ENCODE data around the gene BCAR3. TPM values are rescaled to one million over a fixed set of nuclear protein-coding genes. Genes with fewer than 3 reads are reported as not detected.

BCAR3 gene
- total and polyA plus RNA-seq, 4 donors = 12.2 to 33.3 (median 18.2) TPM

GRCh38 chr1:93705892-93706500 lies 24.4 kb upstream of the BCAR3 start:
- Histone ChIP-seq H3K4me3 (no peak overlapping the region), H3K4me1 (ENCODE audit: control insufficient read depth in 5 of 5, insufficient read depth in 5 of 5, low read length in 5 of 5) (peaks cover 8 to 36% (median 22%) of the 10 kb centered on the region in 5 donors), H3K9me3 (ENCODE audit: control insufficient read depth in 4 of 4, insufficient read depth in 3 of 4, low read length in 3 of 4) (no peaks in the 10 kb centered on the region), H3K9ac (ENCODE audit: insufficient read depth in 1 of 2, low read length in 2 of 2) (no peak overlapping the region), H3K27me3 (ENCODE audit: control insufficient read depth in 3 of 3, insufficient read depth in 3 of 3, low read length in 2 of 3) (no peaks in the 10 kb centered on the region), H3K36me3 (ENCODE audit: control insufficient read depth in 4 of 4, insufficient read depth in 4 of 4, low read length in 4 of 4) (no peaks in the 10 kb centered on the region), H3K27ac (ENCODE audit: low read depth in 1 of 2, low read length in 1 of 2) (no peak overlapping the region)
- WGBS, 2 donors = 95 to 97% methylated on average over 3 of the region's 3 CpGs
- TF ChIP-seq, protein P1, sequence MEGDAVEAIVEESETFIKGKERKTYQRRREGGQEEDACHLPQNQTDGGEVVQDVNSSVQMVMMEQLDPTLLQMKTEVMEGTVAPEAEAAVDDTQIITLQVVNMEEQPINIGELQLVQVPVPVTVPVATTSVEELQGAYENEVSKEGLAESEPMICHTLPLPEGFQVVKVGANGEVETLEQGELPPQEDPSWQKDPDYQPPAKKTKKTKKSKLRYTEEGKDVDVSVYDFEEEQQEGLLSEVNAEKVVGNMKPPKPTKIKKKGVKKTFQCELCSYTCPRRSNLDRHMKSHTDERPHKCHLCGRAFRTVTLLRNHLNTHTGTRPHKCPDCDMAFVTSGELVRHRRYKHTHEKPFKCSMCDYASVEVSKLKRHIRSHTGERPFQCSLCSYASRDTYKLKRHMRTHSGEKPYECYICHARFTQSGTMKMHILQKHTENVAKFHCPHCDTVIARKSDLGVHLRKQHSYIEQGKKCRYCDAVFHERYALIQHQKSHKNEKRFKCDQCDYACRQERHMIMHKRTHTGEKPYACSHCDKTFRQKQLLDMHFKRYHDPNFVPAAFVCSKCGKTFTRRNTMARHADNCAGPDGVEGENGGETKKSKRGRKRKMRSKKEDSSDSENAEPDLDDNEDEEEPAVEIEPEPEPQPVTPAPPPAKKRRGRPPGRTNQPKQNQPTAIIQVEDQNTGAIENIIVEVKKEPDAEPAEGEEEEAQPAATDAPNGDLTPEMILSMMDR (IDR thresholded peaks at IDR 0.05; ENCODE audit: control extremely low read depth, extremely low read depth) = no peak
- DNase-seq (no peak), ATAC-seq (ENCODE audit: insufficient read depth, low FRiP score) (no peak)

DNA sequence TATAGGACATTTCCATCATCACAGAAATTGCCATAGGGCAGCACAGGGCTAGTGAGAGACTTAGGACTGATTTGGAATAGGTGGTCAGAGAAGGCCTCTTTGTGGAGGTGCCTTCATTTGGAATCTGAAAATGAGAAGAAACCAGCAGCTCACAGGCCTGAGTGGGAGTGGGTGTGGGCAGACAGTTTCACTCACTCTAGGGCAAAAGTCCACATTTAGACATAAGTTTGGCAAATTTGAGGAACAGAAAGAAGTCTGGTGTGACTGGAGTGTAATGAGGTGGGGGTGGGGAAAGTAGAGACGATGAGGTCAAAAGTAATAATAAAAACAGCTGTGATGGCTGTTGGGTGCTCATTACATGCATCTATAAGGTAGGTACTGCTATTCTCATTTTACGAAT lies 22.4 kb upstream of the BCAR3 start:
- ATAC-seq (ENCODE audit: insufficient read depth, low FRiP score) = no peak
- Histone ChIP-seq H3K4me3 (no peak overlapping the region), H3K4me1 (ENCODE audit: control insufficient read depth in 5 of 5, insufficient read depth in 5 of 5, low read length in 5 of 5) (peaks cover 8 to 39% (median 13%) of the 10 kb centered on the region in 5 donors), H3K36me3 (ENCODE audit: control insufficient read depth in 4 of 4, insufficient read depth in 4 of 4, low read length in 4 of 4) (no peaks in the 10 kb centered on the region), H3K9ac (ENCODE audit: insufficient read depth in 1 of 2, low read length in 2 of 2) (no peak overlapping the region), H3K27ac (ENCODE audit: low read depth in 1 of 2, low read length in 1 of 2) (peak overlapping the region in 1 of 2 donors; percentile 40), H3K27me3 (ENCODE audit: control insufficient read depth in 3 of 3, insufficient read depth in 3 of 3, low read length in 2 of 3) (no peaks in the 10 kb centered on the region), H3K9me3 (ENCODE audit: control insufficient read depth in 4 of 4, insufficient read depth in 3 of 4, low read length in 3 of 4) (no peaks in the 10 kb centered on the region)
- DNase-seq = no peak
- TF ChIP-seq, protein P1 (IDR thresholded peaks at IDR 0.05; ENCODE audit: control extremely low read depth, extremely low read depth) = no peak
- 74 to 85% methylated on average over 2 of the region's 2 CpGs for WGBS, 2 donors

DNA sequence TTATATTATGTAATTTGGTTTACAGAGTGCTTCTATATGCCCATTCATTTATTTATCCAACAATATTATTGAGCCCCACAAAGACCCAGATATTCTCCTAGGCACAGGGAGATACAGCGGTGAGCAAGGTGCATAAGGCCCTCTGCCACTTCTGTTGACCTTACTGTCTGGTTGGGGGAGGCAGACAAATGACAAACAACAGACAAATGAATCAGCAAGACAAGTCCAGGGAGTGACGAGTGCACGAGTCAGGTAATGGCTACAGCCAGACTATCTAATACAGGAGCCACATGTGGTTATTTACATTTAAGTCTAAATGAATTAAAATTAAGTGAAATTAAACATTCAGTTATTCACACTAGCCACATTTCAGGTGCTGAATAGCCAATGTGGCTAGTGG lies 22.0 kb upstream of the BCAR3 start:
- H3K4me3 ChIP-seq = no peak overlapping the region
- TF ChIP-seq, protein P1 (IDR thresholded peaks at IDR 0.05; ENCODE audit: control extremely low read depth, extremely low read depth) = no peak
- ATAC-seq (ENCODE audit: insufficient read depth, low FRiP score) = no peak
- DNase-seq = no peak
- 86 to 88% methylated on average over 3 of the region's 3 CpGs for WGBS, 2 donors
- no peaks in the 10 kb centered on the region for H3K9me3 ChIP-seq (ENCODE audit: control insufficient read depth in 4 of 4, insufficient read depth in 3 of 4, low read length in 3 of 4)
- no peaks in the 10 kb centered on the region for H3K36me3 ChIP-seq (ENCODE audit: control insufficient read depth in 4 of 4, insufficient read depth in 4 of 4, low read length in 4 of 4)
- no peak overlapping the region for H3K9ac ChIP-seq (ENCODE audit: insufficient read depth in 1 of 2, low read length in 2 of 2)
- peaks cover 8 to 37% (median 11%) of the 10 kb centered on the region in 5 donors for H3K4me1 ChIP-seq (ENCODE audit: control insufficient read depth in 5 of 5, insufficient read depth in 5 of 5, low read length in 5 of 5)
- no peaks in the 10 kb centered on the region for H3K27me3 ChIP-seq (ENCODE audit: control insufficient read depth in 3 of 3, insufficient read depth in 3 of 3, low read length in 2 of 3)
- H3K27ac ChIP-seq (ENCODE audit: low read depth in 1 of 2, low read length in 1 of 2) = peak overlapping the region in 1 of 2 donors; percentile 40

DNA sequence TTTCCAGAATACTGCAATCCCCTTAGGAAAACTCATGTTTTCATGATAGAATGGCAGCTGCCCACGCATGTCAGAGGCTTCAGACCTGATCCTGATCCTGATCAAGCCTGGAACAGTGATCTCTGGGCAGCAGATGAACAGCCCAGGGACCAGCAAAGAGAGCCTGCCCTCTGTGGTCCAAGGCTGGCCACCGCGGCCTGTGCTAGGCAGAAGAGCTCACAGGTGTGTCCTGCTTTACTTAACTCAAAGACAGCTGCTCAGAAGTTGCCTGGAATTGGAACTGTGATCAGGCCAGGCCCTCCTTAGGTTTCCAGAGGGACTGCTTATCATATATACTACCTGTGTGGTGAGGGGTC lies 21.2 kb upstream of the BCAR3 start:
- Histone ChIP-seq H3K4me3 (no peak overlapping the region), H3K36me3 (ENCODE audit: control insufficient read depth in 4 of 4, insufficient read depth in 4 of 4, low read length in 4 of 4) (no peaks in the 10 kb centered on the region), H3K4me1 (ENCODE audit: control insufficient read depth in 5 of 5, insufficient read depth in 5 of 5, low read length in 5 of 5) (peaks cover 8 to 34% (median 10%) of the 10 kb centered on the region in 5 donors), H3K27ac (ENCODE audit: low read depth in 1 of 2, low read length in 1 of 2) (peak overlapping the region in 1 of 2 donors; percentile 60), H3K9ac (ENCODE audit: insufficient read depth in 1 of 2, low read length in 2 of 2) (no peak overlapping the region), H3K9me3 (ENCODE audit: control insufficient read depth in 4 of 4, insufficient read depth in 3 of 4, low read length in 3 of 4) (no peaks in the 10 kb centered on the region), H3K27me3 (ENCODE audit: control insufficient read depth in 3 of 3, insufficient read depth in 3 of 3, low read length in 2 of 3) (no peaks in the 10 kb centered on the region)
- TF ChIP-seq, protein P1 (IDR thresholded peaks at IDR 0.05; ENCODE audit: control extremely low read depth, extremely low read depth) = no peak
- ATAC-seq (ENCODE audit: insufficient read depth, low FRiP score) = no peak
- no peak for DNase-seq
- 49 to 51% methylated on average over 3 of the region's 3 CpGs for WGBS, 2 donors
